HG03135 (cell line): ENCODE results near the gene ENDOV.
A peak's percentile ranks its signal among the peaks of the same experiment; 100 is the strongest.

ENCODE experiments used
- ATAC-seq: cut with Tn5 transposase; IDR thresholded peaks from one replicate; pipeline ENCODE4 v1.9.1; 2021; ENCODE audit warnings: mild to moderate bottlenecking, moderate library complexity; ENCODE audit not compliant: unreplicated experiment

ENDOV gene

DNA sequence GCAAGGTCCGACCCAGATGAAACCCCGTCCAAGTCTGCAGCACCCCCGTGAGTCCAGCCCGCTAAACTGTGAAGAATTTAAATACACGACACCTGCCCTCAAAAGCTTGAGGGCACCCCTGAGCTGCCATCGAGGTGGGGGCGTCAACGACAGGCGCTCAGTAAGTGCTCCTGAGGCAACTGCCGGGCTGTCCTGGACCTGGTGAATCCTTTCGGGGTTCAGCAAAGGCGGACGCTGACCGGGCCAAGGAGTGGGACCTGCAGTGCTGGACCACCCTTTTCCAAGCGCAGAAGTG is 512 bp upstream of the ENDOV start:
- peak; percentile 9 for ATAC-seq

DNA sequence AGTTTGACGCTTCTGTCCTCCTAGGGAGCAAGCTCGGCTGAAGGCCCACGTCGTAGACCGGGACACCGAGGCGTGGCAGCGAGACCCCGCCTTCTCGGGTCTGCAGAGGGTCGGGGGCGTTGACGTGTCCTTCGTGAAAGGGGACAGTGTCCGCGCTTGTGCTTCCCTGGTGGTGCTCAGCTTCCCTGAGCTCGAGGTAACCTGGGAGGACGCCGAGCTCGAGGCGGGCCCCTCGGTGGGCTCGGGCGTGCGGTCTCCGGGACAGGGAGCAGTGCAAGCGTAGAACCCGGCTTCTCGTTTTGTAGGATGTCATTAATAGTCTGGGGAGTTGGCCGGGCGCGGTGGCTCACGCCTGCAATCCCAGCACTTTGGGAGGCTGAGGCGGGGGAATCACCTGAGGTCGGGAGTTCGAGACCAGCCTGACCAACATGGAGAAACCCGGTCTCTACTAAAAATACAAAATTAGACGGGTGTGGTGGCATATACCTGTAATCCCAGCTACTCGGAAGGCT is 715 bp downstream of the ENDOV start:
- ATAC-seq: no peak

DNA sequence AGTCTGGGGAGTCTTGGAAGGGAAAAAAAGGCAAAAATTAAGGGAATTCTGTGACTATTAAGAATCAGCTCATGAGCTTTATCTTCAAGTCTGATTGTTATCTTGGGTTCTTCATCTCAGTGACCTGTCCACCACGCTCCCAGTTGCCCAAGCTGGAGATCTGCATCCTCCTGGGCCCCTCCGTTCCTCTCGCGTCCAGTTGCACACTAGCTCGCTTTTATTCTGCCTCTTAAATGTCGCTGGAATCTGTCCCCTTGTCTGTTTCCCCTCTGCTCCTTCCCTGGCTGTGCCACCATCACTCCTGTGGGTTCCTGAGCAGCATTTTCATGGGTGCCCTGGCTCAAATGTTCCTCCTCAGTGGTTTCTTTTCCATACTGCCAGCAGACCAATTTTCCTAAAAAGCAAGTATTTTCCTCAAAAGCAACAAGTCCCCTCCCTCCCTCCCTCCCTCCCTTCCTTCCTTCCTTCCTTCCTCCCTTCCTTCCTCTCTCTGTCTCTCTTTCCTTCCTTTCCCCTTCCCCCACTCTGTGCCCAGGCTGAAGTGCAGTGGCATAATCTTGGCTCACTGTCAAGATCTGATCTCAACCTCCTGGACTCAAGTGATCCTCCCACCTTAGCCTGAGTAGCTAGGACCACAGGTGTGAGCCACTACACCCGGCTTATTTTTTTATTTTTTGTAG is 1.4 kb downstream of the ENDOV start:
- ATAC-seq: no peak

DNA sequence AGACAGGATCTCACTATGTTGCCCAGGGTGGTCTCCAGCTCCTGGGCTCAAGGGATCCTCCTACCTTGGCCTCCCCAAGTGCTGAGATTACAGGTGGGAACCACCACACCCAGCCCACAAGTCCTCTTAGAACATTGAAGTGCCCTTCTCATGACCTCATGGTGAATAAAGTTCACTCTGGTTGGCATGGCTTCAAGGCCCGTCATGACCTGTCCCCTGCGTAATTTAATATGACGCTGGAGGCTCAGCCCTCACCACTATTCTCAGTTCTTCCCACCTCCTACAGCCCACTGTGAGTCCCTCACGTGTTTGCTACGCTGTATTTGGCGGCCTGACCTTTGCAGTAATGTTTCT is 1.9 kb downstream of the ENDOV start:
- no peak for ATAC-seq

DNA sequence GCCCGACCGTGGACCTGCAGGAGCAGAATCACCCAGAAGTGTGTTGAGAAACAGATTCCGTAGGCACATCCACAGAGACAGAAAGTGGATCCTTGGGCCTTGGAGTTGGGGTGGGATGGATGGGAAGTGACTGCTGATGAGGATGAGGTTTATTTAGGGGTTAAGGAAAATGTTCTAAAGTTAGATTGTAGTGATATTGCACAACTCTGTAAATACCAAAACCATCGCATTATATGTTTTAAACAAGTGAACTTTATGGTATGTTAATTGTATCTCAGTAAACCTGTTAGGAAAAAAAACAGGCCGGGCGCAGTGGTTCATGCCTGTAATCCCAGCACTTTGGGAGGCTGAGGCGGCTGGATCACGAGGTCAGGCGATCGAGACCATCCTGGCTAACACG is 3.6 kb downstream of the ENDOV start:
- ATAC-seq: no peak

DNA sequence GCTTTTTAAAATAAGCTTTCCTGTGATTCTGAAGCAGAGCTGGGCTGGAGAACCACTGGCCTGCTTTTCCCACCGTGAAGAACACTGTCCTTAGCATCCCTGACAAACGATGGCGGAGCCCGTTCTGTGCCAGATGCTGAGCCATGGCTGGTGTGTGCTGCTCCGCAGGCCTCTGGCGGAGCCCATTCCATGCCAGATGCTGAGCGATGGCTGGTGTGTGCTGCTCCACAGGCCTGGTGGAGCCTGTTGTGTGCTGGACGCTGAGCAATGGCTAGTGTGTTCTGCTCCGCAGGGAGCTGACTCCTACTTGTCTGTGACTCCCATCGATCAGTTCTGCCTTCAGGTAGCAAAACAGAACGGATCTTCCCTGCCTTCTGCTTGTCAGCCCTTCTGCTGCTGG is 4.3 kb downstream of the ENDOV start:
- ATAC-seq: no peak

DNA sequence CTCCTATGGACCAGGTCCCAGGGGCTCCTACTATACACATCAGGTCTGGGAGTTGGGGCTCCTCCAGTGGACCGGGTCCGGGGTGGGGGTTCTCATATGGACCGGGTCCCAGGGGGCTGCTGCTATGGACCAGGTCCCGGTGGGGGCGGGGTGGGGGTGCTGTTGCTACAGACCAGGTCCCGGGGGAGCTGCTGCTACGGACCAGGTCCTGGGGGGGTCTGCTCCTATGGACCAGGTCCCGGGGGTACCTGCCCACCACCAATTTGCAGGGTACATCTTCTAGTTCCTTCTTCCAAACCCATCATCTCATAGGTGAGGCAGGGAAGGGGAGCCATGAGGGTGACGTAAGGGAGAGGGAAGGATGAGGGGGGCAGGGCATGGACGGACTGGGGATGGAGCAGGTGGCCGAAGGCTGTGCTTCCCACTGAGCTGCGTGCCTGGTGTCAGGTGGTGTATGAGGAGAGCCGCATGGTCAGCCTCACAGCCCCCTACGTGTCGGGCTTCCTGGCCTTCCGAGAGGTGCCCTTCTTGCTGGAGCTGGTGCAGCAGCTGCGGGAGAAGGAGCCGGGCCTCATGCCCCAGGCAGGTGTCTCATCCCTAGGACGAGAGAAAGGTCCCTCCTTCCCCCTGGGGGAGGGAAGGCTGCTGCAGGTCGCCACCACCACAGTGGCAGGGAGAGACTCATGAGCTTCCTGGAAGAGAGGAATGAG is 6.6 kb downstream of the ENDOV start:
- no peak for ATAC-seq

DNA sequence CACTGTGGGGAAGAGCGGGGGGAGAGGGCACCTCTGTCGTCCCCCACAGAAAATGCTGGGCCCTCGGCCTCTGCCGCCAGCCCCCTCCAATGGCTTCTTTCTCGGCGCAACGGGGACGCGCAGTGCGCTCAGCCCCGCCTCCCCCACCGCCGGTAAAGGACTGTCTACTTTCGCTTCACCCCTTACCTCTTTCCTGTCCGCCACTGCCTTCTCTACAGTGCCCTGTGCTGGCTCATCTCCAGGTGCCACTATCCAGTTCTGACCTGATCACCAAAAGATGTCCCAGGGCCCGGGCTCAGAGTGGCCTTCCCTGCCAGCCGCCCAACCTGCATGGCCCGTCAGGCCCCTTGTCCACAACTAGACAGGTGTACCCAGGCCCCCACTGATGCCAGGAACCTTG is 7.3 kb downstream of the ENDOV start:
- ATAC-seq: no peak

DNA sequence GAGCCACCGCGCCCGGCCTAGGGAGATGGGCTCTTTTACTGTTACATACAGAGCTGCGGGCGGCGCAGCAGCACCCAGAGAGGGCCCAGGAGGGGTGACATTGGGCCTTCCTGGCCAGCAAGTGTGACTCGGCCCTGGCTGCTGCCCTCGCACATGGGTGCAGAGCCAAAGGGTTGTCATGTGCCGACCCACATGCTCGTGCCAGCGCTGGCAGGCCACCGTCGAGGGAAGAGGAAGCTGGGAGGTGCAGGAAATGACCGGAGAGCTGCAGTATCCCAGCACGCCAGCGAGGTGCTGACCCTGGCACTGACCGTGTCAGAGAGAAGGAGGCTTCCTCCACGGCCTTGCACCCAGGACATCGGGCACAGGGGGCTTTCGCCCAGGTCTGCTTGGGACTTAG is 8.0 kb downstream of the ENDOV start:
- no peak for ATAC-seq

DNA sequence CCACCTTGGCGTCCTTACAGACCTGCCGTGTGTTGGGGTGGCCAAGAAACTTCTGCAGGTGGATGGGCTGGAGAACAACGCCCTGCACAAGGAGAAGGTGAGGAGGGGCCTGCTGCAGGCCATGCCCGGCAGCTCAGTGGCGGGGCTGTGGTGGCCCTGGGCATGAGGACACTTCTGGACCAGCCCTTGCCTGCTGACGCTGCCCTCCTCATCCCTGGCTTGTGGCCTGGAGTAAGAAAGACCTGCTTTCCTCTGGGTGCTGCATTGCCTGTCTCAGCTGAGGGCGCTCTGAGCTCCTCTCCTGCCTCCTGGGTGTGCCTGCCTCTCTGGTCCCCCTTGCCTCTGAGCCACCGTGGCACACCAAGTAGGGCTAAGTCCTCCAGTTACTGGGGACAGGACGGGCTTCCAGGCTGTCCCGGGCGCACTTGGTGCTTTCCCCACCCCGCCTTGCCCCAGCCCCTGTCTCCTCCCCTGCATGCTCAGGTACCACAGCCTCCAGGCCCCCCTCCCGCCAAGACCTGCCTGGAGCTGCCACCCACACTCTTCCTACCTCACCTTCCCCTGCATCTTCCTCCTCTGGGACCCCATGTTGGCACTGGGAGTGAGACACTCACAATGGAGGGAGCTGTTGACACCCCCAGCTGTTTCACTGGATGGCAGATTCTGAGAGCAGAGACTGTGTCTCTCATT is 8.7 kb downstream of the ENDOV start:
- ATAC-seq: no peak

DNA sequence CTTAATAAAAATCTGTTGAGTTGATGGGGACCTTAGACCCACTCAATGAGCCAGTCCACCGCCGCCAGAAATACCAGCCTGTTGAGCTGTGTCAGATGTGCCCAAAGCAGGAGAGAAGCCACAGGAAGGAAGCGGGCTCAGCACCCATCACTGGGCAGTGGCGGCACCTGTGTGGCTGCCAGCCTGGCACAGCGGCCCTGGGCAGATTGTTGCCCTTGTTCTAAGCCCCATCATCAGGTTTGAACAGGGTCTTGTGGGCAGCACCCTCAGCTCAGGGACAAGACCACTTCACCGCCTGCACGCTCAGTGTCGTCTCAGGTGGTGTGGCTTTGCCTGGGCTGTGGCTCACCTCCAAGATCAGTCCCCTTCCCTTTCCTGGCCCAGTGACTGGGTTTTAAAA is 9.3 kb downstream of the ENDOV start:
- no peak for ATAC-seq

DNA sequence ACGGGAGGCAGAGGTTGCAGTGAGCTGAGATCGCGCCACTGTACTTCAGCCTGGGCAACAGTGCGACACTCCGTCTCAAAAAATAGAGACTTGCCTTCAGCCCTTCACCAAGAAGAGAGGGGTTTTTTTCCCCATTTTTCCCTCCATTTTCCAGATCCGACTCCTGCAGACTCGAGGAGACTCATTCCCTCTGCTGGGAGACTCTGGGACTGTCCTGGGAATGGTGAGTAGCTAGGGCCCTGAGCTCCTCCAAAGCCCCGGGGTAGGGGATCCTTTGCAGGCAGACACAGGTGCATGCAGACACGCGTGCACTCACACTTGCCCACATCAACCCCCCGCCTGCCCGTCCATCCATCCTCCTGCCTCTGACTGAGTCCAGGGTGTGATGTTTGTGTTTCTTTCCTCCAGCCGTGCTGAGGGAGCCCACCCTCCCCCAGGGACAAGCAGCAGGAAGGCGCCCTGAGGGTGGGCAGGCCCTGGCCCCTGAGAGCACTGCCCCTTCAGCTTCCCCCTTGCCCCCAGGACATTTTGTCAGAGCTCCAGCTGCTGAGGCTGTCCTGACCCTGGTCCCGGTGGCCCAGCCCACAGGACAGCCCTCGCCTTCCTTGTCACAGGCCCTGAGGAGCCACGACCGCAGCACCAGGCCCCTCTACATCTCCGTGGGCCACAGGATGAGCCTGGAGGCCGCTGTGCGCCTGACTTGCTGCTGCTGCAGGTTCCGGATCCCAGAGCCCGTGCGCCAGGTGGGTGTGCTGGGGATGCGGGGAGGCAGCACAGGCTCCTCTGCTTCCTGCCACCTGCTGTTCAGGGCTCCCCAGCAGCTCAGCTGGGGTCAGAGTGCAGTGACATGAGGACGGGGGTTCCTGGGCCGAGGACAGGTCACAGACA is 10.2 kb downstream of the ENDOV start:
- no peak for ATAC-seq

DNA sequence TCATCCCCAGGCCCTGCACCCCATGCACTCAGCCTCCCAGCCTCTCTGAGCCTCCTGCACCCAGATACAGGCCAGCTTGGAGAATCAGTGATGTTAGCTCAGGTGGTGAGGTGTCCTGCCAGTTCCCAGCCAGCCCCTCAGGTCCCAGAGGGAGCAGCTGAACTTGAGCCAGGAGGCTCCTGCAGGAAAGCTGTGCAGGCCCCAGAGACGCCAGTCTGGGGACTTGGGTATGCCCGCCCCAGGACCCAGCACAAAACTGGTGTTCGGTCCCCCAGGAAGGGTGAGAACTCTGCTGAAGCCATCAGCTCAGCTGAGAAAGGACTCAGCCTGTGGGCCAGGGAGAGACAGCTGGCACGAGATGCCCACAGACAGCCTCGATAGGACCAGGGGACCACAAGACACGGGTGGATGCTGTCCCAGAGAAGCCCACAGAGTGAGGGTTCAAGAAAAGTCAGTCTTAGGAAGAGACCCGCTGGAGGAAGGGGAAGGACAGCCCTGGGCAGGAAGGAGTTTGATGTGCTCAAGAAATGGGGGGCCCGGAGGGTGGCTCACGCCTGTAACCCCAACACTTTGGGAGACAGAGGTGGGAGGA is 11.0 kb downstream of the ENDOV start:
- ATAC-seq: no peak

DNA sequence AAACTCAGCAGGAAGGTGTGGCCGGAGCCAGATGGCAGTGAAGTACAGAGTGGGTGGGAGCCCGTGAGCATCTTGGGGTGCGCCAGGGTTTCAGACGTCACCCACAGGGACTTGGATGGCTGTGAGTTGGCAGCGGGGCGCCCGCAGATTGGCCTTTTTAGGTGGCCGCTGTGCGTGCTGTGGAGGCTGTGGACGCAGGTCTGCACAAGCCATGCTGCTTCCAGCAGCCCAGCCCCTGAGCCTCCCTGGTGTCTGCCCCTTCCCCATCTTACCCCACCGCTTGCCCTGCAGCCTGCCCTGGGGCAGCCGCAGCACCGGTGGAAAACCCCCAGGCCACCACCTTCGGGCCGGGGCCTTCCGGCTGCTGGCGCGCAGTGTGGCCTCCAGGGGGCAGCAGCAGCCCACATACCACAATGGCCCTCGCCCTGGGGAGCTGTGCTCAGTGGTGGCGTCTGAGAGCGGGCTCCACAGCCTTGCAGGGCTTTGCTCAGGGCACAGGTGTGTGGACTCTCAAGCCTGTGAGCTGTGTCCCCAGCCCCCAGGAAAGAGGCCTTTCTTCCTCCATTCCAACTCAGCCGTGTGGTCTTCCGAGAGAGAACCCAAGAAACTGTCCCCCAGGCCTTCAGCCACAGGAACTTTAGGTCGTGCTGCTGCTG is 11.8 kb downstream of the ENDOV start:
- peak; percentile 71 for ATAC-seq

DNA sequence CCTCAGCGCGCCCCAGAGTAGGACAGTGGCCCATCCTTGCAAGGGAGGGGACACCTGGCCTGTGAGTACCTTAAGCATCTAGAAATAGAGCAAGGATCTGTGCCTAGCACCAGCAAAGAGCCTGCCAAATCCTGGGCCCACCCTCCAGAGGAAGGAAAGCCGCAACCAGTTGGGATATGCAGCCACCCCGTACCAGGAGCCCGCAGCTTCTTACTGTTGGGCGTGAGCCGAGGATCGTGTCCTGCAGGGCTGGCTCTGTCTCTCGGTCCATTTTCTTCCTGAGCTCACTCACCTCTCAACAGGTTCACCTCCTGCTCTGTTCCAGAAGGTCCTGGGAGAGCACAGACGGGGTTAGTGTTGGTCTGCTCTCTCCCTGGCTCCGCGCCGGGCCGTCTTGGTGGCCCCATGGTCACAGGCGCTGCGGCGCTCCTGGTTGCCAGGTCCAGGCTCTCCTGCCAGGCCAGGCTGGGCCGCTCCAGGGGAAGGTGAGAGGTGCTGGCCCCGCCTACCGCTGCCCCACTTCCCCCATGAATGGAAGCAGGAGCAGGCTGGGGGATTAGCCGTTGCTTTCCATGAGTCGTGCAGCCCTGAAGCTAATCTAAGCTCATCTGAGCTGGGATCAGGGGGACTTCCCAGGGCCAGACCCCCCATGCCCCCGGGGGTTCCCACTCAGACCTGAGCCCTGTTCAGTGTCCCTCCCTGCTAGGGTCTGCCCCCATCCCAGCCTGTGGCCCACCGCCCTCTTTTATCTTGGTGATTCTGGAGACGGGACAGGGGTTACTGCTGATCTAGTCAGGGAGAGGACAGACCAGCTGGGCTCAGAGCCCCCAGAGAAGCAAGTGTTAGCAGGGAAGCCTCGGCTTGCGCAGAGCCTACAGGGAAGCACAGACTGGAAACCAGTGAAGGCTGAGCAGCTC is 12.7 kb downstream of the ENDOV start:
- no peak for ATAC-seq

DNA sequence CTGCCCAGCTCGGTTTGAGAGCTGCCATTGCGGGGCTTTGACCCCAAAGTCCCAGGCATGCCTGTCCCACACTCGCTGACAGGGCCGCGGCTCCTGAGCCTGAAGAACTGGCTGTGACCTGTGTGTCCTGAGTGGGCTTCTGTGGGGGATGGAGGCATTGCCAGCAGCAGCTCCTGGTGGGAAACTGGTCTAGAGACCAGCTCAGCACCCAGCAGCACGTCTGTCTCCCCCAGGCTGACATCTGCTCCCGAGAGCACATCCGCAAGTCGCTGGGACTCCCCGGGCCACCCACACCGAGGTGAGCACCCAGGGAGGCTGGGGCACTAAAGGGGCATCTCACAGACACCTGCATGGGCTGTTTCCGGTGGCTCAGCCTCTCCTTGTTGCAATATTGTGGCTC is 13.4 kb downstream of the ENDOV start:
- no peak for ATAC-seq

DNA sequence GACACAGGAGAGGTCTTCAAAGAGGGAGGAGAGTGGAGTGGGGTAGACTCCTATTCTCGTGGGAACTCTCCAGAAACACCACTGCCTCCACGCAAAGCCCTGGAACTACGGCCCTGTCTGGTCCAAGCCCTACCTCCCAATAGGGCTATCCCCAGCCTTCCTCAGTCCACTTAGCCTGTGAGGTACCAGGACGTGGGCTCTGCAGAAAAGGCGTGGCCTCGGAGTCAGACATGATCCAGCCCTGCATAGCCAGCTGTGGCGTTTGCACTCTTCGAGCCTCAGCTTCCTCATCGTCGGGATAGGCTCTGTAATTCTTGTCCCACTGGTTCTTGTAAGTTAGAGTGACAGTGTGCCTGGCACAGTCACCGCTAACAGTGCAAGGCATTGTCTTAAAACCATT is 13.8 kb downstream of the ENDOV start:
- no peak for ATAC-seq

DNA sequence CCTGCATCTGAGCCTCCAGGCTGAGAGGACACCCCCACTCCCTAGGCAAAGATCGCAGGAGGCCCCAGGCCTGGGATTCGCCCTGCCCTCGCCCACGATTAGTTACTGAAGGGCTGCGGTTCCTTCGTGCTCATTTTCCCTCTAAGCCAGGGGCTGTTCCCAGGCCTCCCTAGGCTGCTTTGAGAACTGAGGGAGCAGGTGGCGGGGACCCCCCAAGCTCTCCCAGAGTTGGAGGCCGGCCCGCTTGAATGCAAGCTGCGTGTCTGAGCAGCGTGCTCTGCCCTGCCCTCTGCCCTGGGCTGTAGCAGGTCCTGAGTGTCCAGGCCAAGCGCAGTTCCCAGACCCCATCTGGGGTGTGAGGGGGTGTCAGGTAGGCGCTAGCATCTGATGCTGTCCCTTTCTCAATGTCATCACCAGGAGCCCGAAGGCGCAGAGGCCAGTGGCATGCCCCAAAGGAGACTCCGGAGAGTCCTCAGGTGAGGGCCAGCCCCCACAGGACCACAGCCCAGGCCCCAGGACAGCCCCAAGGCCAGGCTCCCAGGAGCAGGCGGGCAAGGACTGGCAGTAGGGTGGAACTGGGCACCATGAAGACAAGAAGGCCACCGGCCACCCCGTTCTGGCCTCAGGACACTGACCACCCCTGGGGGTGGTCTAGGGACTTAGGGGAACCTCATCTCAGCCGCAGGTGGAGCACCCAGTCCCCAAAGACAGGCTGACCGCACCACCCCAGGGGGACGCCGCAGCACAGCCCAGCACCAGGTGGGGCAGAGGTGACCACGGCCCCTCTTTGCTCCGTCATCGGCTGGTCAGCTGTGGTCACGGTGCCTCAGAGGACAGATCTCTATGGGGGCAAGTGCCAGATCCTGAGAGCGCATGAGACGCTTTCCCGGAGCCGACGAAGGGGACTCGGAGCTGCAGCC is 14.6 kb downstream of the ENDOV start:
- ATAC-seq: no peak
